H9 (cell line): ENCODE results near the gene CRYGC. TPM values are rescaled to one million over a fixed set of nuclear protein-coding genes. Genes with fewer than 3 reads are reported as not detected.
"Not testable (repeated sequence)": the region's sequence is repeated elsewhere in the genome, so short reads cannot be mapped to it uniquely, and the experiment has no call there.

Experiments used
- DNase-seq: peaks from one replicate; pipeline ENCODE4 v3.0.0-alpha.2; 2017
- H2AFZ ChIP-seq: one replicate; pipeline ENCODE4 v1.6.1; 2013; ENCODE audit warnings: mild to moderate bottlenecking, low read length, control low read depth, moderate library complexity
- H2AK5ac ChIP-seq: 2 replicates; pipeline ENCODE4 v1.6.1; 2013; ENCODE audit warnings: low read length, control low read depth, mixed read lengths; ENCODE audit not compliant: insufficient read length
- H2BK120ac ChIP-seq: one replicate; pipeline ENCODE4 v1.6.1; 2013; ENCODE audit warnings: low read depth, mild to moderate bottlenecking, low read length, control low read depth, inconsistent platforms; ENCODE audit not compliant: poor library complexity, severe bottlenecking
- H2BK12ac ChIP-seq: 2 replicates; pipeline ENCODE4 v1.6.1; 2013; ENCODE audit warnings: low read length, control low read depth, mixed read lengths, low read depth; ENCODE audit not compliant: insufficient read length
- H2BK15ac ChIP-seq: 2 replicates; pipeline ENCODE4 v1.6.1; 2013; ENCODE audit warnings: low read depth, low read length, control low read depth
- H2BK20ac ChIP-seq: one replicate; pipeline ENCODE4 v1.6.1; 2013; ENCODE audit warnings: low read depth, mild to moderate bottlenecking, low read length, control low read depth, inconsistent platforms; ENCODE audit not compliant: poor library complexity, severe bottlenecking
- H2BK5ac ChIP-seq: 2 replicates; pipeline ENCODE4 v1.6.1; 2013; ENCODE audit warnings: low read length, control low read depth, mixed read lengths; ENCODE audit not compliant: insufficient read length
- H3K14ac ChIP-seq: 2 replicates; pipeline ENCODE4 v1.6.1; 2013; ENCODE audit warnings: low read length, control low read depth; ENCODE audit not compliant: insufficient read depth
- H3K18ac ChIP-seq: 2 replicates; pipeline ENCODE4 v1.6.1; 2013; ENCODE audit warnings: low read depth, mild to moderate bottlenecking, mixed read lengths, low read length, control low read depth; ENCODE audit not compliant: insufficient read length
- H3K23ac ChIP-seq: 2 replicates; pipeline ENCODE4 v1.6.1; 2013; ENCODE audit warnings: low read length, control low read depth, mixed read lengths, low read depth; ENCODE audit not compliant: insufficient read length
- H3K23me2 ChIP-seq: 2 replicates; pipeline ENCODE4 v1.6.1; 2013; ENCODE audit warnings: low read depth, mild to moderate bottlenecking, mixed read lengths, low read length, control low read depth; ENCODE audit not compliant: insufficient read length, poor library complexity, severe bottlenecking
- H3K27ac ChIP-seq: 2 replicates; pipeline ENCODE4 v1.5.1; 2013; ENCODE audit warnings: low read length, control low read depth, mixed read lengths, low read depth; ENCODE audit not compliant: insufficient read length
- H3K27me3 ChIP-seq: 2 replicates; pipeline ENCODE4 v1.6.1; 2013; ENCODE audit warnings: low read length, control low read depth, inconsistent platforms; ENCODE audit not compliant: insufficient read depth
- H3K4ac ChIP-seq: 2 replicates; pipeline ENCODE4 v1.6.1; 2013; ENCODE audit warnings: low read depth, mild to moderate bottlenecking, control low read depth, inconsistent platforms, low read length, moderate library complexity
- H3K4me1 ChIP-seq: 2 replicates; pipeline ENCODE4 v1.6.1; 2013; ENCODE audit warnings: low read length, control low read depth, inconsistent platforms; ENCODE audit not compliant: insufficient read depth
- H3K4me2 ChIP-seq: 2 replicates; pipeline ENCODE4 v1.6.1; 2013; ENCODE audit warnings: low read length, control low read depth, mixed read lengths; ENCODE audit not compliant: insufficient read length, insufficient read depth
- H3K56ac ChIP-seq: 2 replicates; pipeline ENCODE4 v1.6.1; 2013; ENCODE audit warnings: low read depth, mild to moderate bottlenecking, mixed read lengths, low read length, control low read depth; ENCODE audit not compliant: insufficient read length
- H3K79me1 ChIP-seq: 2 replicates; pipeline ENCODE4 v1.6.1; 2013; ENCODE audit warnings: low read depth, mild to moderate bottlenecking, moderate library complexity, low read length, control low read depth, inconsistent platforms; ENCODE audit not compliant: insufficient read depth, poor library complexity, severe bottlenecking
- H3K79me2 ChIP-seq: 2 replicates; pipeline ENCODE4 v1.6.1; 2013; ENCODE audit warnings: low read length, control low read depth, inconsistent platforms; ENCODE audit not compliant: insufficient read depth
- H3K9ac ChIP-seq: 2 replicates; pipeline ENCODE4 v1.6.1; 2013; ENCODE audit warnings: low read length, control low read depth, mixed read lengths; ENCODE audit not compliant: insufficient read length; ENCODE audit errors: extremely low read depth
- H3K9me3 ChIP-seq: one replicate; pipeline ENCODE4 v1.6.1; 2013; ENCODE audit warnings: low read depth, low read length, inconsistent platforms; ENCODE audit not compliant: control insufficient read depth
- H3T11ph ChIP-seq: one replicate; pipeline ENCODE4 v1.6.1; 2013; ENCODE audit warnings: mild to moderate bottlenecking, low read length, control low read depth, inconsistent platforms
- H4K20me1 ChIP-seq: one replicate; pipeline ENCODE4 v1.6.1; 2013; ENCODE audit not compliant: control insufficient read depth, insufficient read length, insufficient read depth
- H4K5ac ChIP-seq: 2 replicates; pipeline ENCODE4 v1.6.1; 2013; ENCODE audit warnings: low read depth, mild to moderate bottlenecking, mixed read lengths, low read length, control low read depth; ENCODE audit not compliant: insufficient read length
- H4K8ac ChIP-seq: replicated peaks from 2 replicates; pipeline ENCODE4 v1.6.1; 2013; ENCODE audit warnings: low read length, control low read depth, mixed read lengths, low read depth; ENCODE audit not compliant: insufficient read length
- H4K91ac ChIP-seq: 2 replicates; pipeline ENCODE4 v1.6.1; 2013; ENCODE audit warnings: low read depth, mild to moderate bottlenecking, moderate library complexity, mixed read lengths, low read length, control low read depth; ENCODE audit not compliant: insufficient read length
- H3K27ac Mint-ChIP-seq, 3 experiments: 2 replicates in 2 of 3; 3 replicates in 1 of 3; pipeline ENCODE4 v1.8.0; 2020 to 2021; ENCODE audit warnings: mixed read lengths in 3 of 3, mild to moderate bottlenecking in 1 of 3, moderate library complexity in 1 of 3
- H3K27me3 Mint-ChIP-seq: 2 replicates; pipeline ENCODE4 v1.8.0; 2021; ENCODE audit warnings: low read depth, mild to moderate bottlenecking, moderate library complexity, mixed read lengths
- H3K36me3 Mint-ChIP-seq, 3 experiments: 2 replicates in 2 of 3; 3 replicates in 1 of 3; pipeline ENCODE4 v1.8.0; 2020 to 2021; ENCODE audit warnings: low read depth in 3 of 3, mixed read lengths in 3 of 3; ENCODE audit not compliant: insufficient read depth in 1 of 3
- H3K4me1 Mint-ChIP-seq, 2 experiments: 2 replicates each; pipeline ENCODE4 v1.8.0; 2020; ENCODE audit warnings: mixed read lengths in 2 of 2
- H3K4me3 Mint-ChIP-seq, 2 experiments: 2 replicates in 1 of 2; 3 replicates in 1 of 2; pipeline ENCODE4 v1.8.0; 2020 to 2021; ENCODE audit warnings: mild to moderate bottlenecking in 2 of 2, mixed read lengths in 2 of 2, moderate library complexity in 1 of 2
- H3K9me3 Mint-ChIP-seq, 2 experiments: 2 replicates in 1 of 2; 3 replicates in 1 of 2; pipeline ENCODE4 v1.8.0; 2020; ENCODE audit warnings: mild to moderate bottlenecking in 2 of 2, mixed read lengths in 2 of 2, moderate library complexity in 1 of 2
- CTCF ChIP-seq: fragments of 200-600 bp; sonication (generic); conservative IDR thresholded peaks from 3 replicates; pipeline ENCODE4 v1.8.0; 2021; ENCODE audit warnings: antibody characterized with exemption, mild to moderate bottlenecking
- WGBS: extraction: QIAGEN DNeasy Blood & Tissue Kit; methylation state at CpG from one replicate; pipeline ENCODE4 v1.1.7; 2013; ENCODE audit warnings: missing lambda C conversion rate, low lambda C conversion rate, mixed read lengths; ENCODE audit not compliant: insufficient read length; ENCODE audit errors: extremely low coverage; 5-methylcytosine and 5-hydroxymethylcytosine counted together
- total RNA-seq: library from RNA; stranded (reverse); gene quantifications from 2 replicates; pipeline ENCODE4 v1.2.1, GENCODE V29; 2021

CRYGC gene
- total RNA-seq, 1 experiment from 2014 or later = not detected

GRCh38 chr2:208099682-208100470, 29.8 kb downstream of the CRYGC start:
- no peaks in the 10 kb centered on the region for H3K36me3 Mint-ChIP-seq
- no peak for TF ChIP-seq CTCF
- peaks cover 0 to 3% of the 10 kb centered on the region in 2 experiments; a peak in 1 of 5 replicates for H3K9me3 Mint-ChIP-seq

DNA sequence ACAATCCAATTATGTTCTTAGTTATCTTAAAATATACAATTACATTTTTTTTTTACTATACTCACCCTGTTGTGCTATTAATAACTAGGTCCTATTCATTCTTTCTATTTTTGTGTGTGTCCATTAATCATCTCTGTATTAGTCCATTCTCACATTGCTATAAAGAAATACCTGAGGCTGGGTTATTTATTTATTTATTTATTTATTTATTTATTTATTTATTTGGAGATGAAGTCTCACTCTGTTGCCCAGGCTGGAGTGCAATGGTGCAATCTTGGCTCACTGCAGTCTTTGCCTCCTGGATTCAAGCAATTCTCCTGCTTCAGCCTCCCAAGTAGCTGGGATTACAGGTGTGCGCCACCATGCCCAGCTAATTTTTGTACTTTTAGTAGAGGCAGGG, 30.9 kb downstream of the CRYGC start:
- not testable (repeated sequence) for H2BK12ac ChIP-seq, H3K18ac ChIP-seq, H3K9me3 Mint-ChIP-seq, H3K79me2 ChIP-seq, H2BK120ac ChIP-seq, H4K8ac ChIP-seq, H4K5ac ChIP-seq, H3K4me1 ChIP-seq, H3K14ac ChIP-seq, H2BK5ac ChIP-seq, H3K27me3 Mint-ChIP-seq, H4K91ac ChIP-seq, H3K79me1 ChIP-seq, DNase-seq, H2BK20ac ChIP-seq, H3K23me2 ChIP-seq, H3K23ac ChIP-seq, H3K9me3 ChIP-seq, H3K56ac ChIP-seq, H2AK5ac ChIP-seq, H2BK15ac ChIP-seq, H3K4me3 Mint-ChIP-seq, H3K4ac ChIP-seq, H3K27ac Mint-ChIP-seq, H3K9ac ChIP-seq, H3K27me3 ChIP-seq, H3K36me3 Mint-ChIP-seq, H3K4me2 ChIP-seq, H3T11ph ChIP-seq, H3K27ac ChIP-seq, H4K20me1 ChIP-seq, H2AFZ ChIP-seq
- peaks cover 9 to 13% of the 10 kb centered on the region in 2 experiments for H3K4me1 Mint-ChIP-seq
- WGBS = no CpG with 5 or more reads among the region's 1 CpG

More at GRCh38 chr2:208099682-208100470, 29.8 kb downstream of the CRYGC start:
- Histone ChIP-seq H4K20me1 (no peaks in the 10 kb centered on the region), H3K56ac (no peak overlapping the region), H3K14ac (no peak overlapping the region), H2BK5ac (no peak overlapping the region), H2BK15ac (no peak overlapping the region), H2AK5ac (no peak overlapping the region), H2BK12ac (no peak overlapping the region), H3K4ac (no peak overlapping the region), H4K5ac (no peak overlapping the region), H3K4me1 (no peaks in the 10 kb centered on the region; the same call in 1 of the 2 replicates), H3K9ac (no peak overlapping the region), H3K23me2 (no peaks in the 10 kb centered on the region), H2BK120ac (no peak overlapping the region), H3K79me2 (no peaks in the 10 kb centered on the region), H3K27me3 (no peaks in the 10 kb centered on the region), H2AFZ (no peak overlapping the region), H4K91ac (no peak overlapping the region), H3K23ac (no peak overlapping the region), H3K4me2 (no peak overlapping the region), H3K9me3 (no peaks in the 10 kb centered on the region), H3K27ac (no peak overlapping the region), H3T11ph (no peak overlapping the region), H3K79me1 (no peaks in the 10 kb centered on the region), H4K8ac (no peak overlapping the region), H3K18ac (no peak overlapping the region), H2BK20ac (no peak overlapping the region)
- peaks cover 17 to 21% of the 10 kb centered on the region in 2 experiments for H3K4me1 Mint-ChIP-seq
- no peaks in the 10 kb centered on the region for H3K27me3 Mint-ChIP-seq
- no peak for DNase-seq
- H3K27ac Mint-ChIP-seq = no peak overlapping the region
- WGBS = no CpG with 5 or more reads among the region's 13 CpGs
- H3K4me3 Mint-ChIP-seq = no peak overlapping the region
